HG02571 (cell line): ENCODE results near the gene ADARB1.

Experiments used
- ATAC-seq: cut with Tn5 transposase; IDR thresholded peaks from one replicate; pipeline ENCODE4 v1.9.1; 2021; ENCODE audit warnings: mild to moderate bottlenecking, moderate library complexity; ENCODE audit not compliant: unreplicated experiment

The ADARB1 gene

DNA sequence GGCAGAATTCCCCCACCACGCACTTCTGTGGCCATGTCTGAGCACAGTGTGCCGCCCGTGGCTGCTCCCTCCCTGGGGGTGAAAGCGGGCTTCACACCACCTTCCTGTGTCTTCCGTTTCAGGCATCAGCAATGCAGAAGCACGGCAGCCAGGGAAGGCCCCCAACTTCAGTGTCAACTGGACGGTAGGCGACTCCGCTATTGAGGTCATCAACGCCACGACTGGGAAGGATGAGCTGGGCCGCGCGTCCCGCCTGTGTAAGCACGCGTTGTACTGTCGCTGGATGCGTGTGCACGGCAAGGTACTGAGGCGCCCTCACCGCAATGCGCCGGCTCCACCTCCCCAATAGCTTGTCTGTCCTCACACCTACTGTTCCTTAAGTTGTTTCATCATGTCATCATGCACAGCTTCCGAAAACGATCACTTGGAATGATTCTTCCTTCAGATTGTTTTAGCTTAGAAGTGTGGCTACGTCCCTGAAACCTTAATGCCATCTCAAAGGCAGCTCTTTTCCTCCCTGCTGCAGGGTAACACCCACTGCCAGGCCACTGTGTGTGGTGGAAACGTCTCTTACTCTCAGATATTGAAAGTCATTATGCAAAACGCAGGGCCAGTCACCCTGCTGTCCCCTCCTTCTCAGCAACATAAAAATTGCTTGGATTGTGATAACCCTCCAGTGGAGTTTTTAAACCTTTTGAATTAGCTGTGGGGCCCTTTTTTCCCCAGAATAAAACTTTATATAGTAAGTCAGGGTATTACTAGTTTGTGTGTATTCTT lies 146.5 kb downstream of the ADARB1 start:
- no peak for ATAC-seq

- ATAC-seq: no peak
These were observed 147.6 kb downstream of the ADARB1 start for GRCh38 chr21:45222001-45222400.

DNA sequence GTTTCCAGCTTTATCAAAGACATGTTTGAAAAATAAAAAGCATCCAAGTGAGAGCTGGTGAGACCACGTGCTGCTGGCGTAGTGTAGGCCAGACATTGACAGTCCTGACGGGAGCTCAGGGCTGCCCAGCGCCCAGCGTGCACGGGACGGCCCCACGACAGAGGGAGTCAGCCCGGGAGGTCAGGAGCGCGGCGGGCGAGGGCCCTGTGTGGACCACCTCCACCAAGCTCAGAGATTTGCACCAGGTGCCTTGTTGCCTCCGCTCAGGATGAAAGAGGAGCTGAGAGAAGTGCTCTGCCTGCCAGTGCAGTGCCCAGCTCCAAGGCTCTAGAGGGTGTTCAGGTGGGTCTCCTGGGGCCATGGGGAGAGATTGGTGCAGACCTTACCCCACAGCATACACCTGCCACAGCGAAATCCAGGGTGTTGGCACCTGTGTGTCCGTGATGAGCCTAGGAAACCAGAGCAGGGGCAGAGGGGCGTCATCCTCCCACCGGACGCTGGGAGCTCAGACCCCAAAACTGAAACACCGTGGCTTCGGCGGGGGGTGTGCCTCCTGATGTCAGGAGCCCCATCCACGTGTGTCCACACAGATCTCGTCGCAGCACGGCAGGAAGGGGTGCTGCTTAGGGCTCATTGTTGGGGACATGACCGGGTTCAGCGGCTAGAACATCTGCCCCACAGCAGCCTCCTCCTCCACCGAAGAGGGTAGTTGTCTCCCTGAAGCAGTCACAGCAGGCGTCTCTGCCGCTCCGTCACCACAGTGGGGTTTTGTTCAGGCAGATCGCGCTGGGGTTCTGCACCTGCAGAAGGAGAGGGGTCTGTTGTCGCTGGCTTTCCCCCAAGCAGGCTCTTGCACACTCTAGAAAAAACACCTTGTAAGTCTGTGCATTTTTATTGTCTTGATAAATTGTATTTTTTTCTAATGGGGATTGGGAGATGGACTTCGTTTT lies 149.1 kb downstream of the ADARB1 start:
- ATAC-seq: no peak

- ATAC-seq: no peak
These were observed 150.0 kb downstream of the ADARB1 start for GRCh38 chr21:45224189-45224938.

DNA sequence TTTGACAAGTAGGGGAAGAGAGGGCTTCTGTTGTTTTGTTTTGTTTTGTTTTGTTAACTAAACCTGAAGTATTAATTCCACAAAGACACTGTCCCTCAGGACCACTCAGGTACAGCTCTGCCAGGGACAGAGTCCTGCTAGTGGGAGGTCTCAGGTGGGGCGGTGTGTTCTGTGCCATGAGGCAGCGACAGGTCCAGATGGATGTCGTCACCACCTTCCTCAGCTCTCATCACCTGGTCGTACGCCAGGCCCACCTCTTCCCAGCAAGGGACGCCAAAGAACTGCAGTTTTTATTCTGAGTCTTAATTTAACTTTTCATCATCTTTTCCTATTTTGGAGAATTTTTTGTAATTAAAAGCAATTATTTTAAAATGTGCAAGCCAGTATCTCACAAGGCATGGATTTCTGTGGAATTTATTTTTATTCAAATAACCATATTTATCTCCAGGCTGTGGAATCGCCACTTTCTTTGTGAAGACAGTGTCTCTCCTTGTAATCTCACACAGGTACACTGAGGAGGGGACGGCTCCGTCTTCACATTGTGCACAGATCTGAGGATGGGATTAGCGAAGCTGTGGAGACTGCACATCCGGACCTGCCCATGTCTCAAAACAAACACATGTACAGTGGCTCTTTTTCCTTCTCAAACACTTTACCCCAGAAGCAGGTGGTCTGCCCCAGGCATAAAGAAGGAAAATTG lies 150.8 kb downstream of the ADARB1 start:
- ATAC-seq: no peak

DNA sequence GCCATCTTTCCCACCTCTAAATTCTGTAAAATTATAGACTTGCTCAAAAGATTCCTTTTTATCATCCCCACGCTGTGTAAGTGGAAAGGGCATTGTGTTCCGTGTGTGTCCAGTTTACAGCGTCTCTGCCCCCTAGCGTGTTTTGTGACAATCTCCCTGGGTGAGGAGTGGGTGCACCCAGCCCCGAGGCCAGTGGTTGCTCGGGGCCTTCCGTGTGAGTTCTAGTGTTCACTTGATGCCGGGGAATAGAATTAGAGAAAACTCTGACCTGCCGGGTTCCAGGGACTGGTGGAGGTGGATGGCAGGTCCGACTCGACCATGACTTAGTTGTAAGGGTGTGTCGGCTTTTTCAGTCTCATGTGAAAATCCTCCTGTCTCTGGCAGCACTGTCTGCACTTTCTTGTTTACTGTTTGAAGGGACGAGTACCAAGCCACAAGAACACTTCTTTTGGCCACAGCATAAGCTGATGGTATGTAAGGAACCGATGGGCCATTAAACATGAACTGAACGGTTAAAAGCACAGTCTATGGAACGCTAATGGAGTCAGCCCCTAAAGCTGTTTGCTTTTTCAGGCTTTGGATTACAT lies 151.5 kb downstream of the ADARB1 start:
- ATAC-seq: no peak

GRCh38 chr21:45226540-45227326 lies 152.4 kb downstream of the ADARB1 start:
- ATAC-seq: no peak

DNA sequence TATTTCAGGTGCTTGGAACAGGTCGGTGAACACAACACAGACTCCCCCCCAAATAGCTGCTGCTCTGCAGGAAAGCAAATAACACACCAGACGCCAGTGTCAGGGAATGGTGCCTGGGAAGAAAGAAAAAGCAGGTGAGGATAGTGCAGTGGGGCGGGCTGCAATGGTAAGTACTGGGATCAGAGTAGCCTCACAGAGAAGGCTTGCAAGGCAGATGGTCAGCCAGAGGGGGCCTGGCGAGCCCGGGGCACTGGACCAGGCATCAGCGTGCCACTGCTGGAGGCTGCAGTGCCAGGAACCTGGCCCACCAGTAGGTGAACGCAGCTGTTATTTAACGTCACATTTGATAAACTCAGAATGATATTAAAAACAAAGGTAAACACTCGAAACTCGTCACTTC lies 153.4 kb downstream of the ADARB1 start:
- no peak for ATAC-seq

DNA sequence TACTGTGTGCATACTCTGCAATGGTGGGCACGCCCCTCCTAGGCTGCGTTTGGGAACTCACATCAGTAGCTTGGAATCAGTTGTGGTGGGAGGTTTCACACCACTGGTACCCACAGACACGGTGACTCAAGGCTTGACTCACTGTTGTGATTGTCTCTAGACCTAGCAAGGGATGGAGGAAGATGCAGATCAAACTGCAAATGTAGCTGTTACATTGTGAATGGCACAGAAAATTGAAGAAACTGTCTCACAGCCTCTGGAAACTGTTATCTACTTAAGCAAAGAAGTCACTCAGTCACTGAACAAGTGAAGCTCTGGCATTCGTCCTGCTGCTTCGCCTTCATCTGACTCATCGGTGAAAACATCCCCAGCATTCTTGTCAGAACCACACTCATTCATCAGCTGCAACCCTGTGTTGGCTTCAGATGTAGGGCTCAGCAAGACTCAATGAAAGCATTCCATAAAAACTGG lies 153.8 kb downstream of the ADARB1 start:
- no peak for ATAC-seq

- ATAC-seq: no peak
These were observed 154.4 kb downstream of the ADARB1 start for GRCh38 chr21:45228656-45229240.

DNA sequence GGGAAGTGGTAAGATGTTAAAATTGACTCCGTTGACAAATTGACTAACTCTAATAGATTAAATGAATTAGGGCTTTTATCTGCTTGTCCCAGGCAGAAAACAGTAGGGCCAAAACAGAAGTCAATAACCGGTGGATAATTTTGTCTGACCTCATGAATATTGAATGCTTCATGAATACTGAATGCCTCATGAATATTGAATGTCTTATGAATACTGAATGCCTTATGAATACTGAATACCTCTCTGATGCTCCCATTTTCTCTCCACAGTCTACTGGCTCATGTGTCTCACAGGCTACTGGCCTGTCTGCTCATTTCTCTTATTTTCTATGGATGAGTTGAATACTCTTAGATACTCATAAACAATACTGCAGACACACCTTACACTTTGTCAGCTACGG lies 157.3 kb downstream of the ADARB1 start:
- no peak for ATAC-seq

DNA sequence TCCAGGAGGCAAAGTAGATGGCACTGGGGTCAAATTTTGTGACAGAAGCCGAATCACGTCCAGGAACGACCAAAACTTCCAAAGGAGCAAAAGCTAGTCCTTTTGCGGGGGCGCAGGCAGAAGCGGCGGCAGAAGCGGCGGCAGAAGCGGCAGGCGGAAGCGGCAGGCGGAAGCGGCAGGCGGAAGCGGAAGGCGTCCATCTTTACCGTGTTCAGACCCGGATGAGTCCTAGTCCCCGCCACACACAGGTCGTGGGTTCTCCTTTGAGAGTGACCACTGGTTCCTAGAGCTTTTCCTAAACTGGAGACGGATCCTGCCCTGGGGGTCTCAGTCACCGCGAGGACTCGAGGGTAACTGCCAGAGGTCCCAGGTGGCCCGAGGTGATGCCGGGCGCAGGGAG lies 159.7 kb downstream of the ADARB1 start:
- no peak for ATAC-seq

GRCh38 chr21:45234965-45235364 lies 160.6 kb downstream of the ADARB1 start:
- no peak for ATAC-seq

DNA sequence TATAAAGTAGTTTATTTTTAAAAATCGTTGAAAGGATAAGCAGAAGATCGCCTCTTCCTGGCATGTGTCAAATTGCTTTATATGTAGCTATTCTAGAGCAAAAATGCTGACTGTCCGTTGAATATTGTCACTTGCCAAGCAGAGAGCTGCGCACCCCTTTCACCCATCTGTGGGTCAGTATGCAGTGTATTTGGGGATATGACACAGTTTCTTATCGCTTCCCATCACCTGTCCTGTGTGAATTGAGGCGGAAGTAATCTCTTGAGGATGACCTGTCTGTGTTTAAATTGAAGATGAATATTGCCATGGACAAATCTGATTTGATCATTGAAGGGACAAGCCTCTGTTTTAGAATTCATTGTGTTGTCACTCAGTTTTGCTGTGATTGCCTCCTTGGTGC lies 161.1 kb downstream of the ADARB1 start:
- no peak for ATAC-seq

DNA sequence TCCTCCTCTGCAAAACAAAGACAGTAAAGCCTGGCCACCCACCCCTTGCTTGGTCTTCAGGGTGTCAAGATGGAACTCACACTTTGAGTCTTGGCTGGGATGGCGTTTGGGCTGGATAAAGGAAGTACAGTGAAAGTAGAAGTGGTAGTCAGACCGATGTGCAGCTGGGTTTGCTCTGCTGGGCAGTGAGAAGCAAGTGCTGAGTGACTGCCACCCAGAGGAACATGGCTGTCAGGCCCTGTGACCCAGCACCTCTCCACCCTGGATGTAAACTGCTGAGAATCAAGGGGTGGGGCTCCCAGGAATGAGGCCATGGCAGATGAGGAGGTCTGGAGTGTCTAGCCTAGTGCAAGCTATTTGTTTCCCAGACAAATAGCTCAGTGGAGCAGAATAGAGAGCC lies 162.1 kb downstream of the ADARB1 start:
- ATAC-seq: no peak

- no peak for ATAC-seq
These were observed 163.0 kb downstream of the ADARB1 start for GRCh38 chr21:45237401-45237800.

GRCh38 chr21:45241357-45241756 lies 167.0 kb downstream of the ADARB1 start:
- no peak for ATAC-seq

DNA sequence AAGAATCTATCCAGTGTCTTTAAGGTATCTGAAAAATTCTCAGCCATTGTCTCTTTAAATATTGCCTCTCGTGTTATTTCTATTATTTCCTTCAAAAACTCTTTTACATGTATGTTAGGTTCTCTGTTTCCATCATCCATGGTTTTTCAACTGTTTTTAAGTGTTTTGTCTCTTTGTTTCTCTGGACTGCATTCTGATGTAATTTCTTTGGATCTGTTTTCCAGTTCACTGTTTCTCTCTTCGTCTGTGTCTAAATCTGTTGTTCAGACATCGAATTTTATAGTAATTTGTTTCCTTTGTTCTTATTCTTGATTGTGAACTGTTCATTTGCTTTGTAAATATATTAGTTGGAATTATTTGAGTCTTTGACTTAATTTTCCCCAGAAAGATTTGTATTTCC lies 169.2 kb downstream of the ADARB1 start:
- ATAC-seq: no peak

DNA sequence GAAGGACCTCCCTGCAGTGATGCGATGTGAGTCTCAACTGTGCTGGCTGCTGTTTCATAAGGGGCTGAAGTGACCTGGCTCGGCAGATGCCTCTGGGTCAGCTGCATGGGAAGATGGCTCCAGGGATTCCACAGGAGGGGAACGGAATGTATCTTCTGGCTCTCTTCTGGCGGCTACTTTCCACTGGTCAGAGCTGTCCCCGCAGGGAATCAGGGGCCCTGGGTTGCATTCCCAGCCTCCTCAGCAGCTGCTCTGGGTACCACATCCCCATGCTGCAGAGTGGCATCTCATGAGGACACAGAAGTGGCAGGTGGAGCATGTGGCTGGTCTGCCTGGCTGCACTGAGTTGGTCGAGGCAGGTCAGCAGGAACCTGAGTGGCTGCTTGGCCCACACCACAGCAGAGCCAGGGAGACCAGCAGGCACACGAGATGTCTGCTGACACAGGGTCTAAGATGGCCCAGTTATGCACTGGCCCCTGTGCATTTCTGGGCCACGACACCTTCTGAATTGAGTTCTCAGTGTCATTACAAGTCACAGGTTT lies 170.5 kb downstream of the ADARB1 start:
- no peak for ATAC-seq
